Prostate gland (tissue), 2 donors: ENCODE measurements around the gene ATF6.

ENCODE experiments used
- CTCF ChIP-seq, 4 experiments: fragments of 200-600 bp in 2 of 4; fragments of 450-650 bp in 2 of 4; sonication (generic) in 2 of 4; IDR thresholded peaks; 1 replicate in 3 of 4; 2 replicates in 1 of 4; pipeline ENCODE4 v1.5.1; 2016 to 2019; ENCODE audit warnings: antibody characterized with exemption in 4 of 4, mild to moderate bottlenecking in 2 of 4, moderate library complexity in 2 of 4
- POLR2A ChIP-seq: fragments of 450-650 bp; IDR thresholded peaks from one replicate; pipeline ENCODE4 v1.6.1; 2016; ENCODE audit warnings: antibody characterized with exemption, mild to moderate bottlenecking
- POLR2AphosphoS5 ChIP-seq: sonication (generic); formaldehyde crosslinking; IDR thresholded peaks from one replicate; pipeline ENCODE4 v1.6.1; 2017; ENCODE audit warnings: antibody characterized with exemption

DNA sequence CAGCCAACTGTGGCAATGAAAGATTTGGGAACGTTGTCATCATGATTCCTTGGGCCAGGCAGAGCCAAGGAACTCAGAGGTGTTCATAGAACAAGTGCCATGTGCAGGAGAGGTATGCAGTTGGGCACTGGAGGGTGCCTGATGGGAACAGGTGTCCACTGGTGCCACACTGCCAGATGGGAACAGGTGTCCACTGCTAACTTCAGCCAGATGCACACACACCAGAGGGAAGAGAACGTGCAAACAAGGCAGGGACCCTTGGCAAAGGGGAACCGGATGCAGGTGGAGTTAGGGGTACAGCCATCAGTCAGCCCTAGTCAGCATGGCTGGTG is 244.0 kb downstream of the ATF6 start:
- no peak for TF ChIP-seq POLR2AphosphoS5
- no peak for TF ChIP-seq CTCF (IDR thresholded peaks at IDR 0.05)
- no peak for TF ChIP-seq POLR2A
